Gastrocnemius medialis (tissue), 4 donors: ENCODE data around the gene SIRPA. TPM values are rescaled to one million over a fixed set of nuclear protein-coding genes. Genes with fewer than 3 reads are reported as not detected.

Experiments used
- ATAC-seq, 2 donors: fragments of 150-250 bp; one replicate each; pipeline ENCODE4 v1.9.1; 2016
- DNase-seq, 2 donors: peaks; one replicate each; pipeline ENCODE4 v3.0.0-alpha.2; 2019
- H3K27ac ChIP-seq, 4 donors: fragments of 200-600 bp; sonication (generic); 1 replicate in 1 of 4; 2 replicates in 3 of 4; pipeline ENCODE4 v1.5.1; 2016 to 2018; ENCODE audit warnings: mild to moderate bottlenecking in 2 of 4, moderate library complexity in 1 of 4
- H3K27me3 ChIP-seq, 3 donors: fragments of 200-600 bp; sonication (generic) in 2 of 3; 1 replicate in 1 of 3; 2 replicates in 2 of 3; pipeline versions ENCODE4 v1.5.1 to v1.6.0; 2016 to 2019; ENCODE audit warnings: mild to moderate bottlenecking in 1 of 3, moderate library complexity in 1 of 3
- H3K36me3 ChIP-seq, 2 donors: fragments of 200-600 bp; sonication (generic) in 1 of 2; one replicate each; pipeline ENCODE4 v1.5.1; 2017 to 2018
- H3K4me1 ChIP-seq, 2 donors: fragments of 200-600 bp; sonication (generic) in 1 of 2; one replicate each; pipeline ENCODE4 v1.5.1; 2016 to 2017; ENCODE audit warnings: mild to moderate bottlenecking in 2 of 2
- H3K4me3 ChIP-seq, 4 donors: fragments of 200-600 bp; sonication (generic) in 3 of 4; 1 replicate in 1 of 4; 2 replicates in 3 of 4; pipeline ENCODE4 v1.5.1; 2016 to 2019; ENCODE audit warnings: mild to moderate bottlenecking in 2 of 4
- H3K9me3 ChIP-seq, 3 donors: fragments of 200-600 bp; sonication (generic) in 2 of 3; 1 replicate in 1 of 3; 2 replicates in 2 of 3; pipeline ENCODE4 v1.5.1; 2016 to 2019
- CTCF ChIP-seq, 5 experiments: fragments of 450-650 bp in 3 of 5; fragments of 200-600 bp in 2 of 5; sonication (generic) in 2 of 5; IDR thresholded peaks in 4 of 5; conservative IDR thresholded peaks in 1 of 5; 1 replicate in 4 of 5; 2 replicates in 1 of 5; pipeline ENCODE4 v1.5.1; 2016 to 2019; ENCODE audit warnings: antibody characterized with exemption in 5 of 5, mild to moderate bottlenecking in 3 of 5, moderate library complexity in 3 of 5
- POLR2A ChIP-seq, 2 donors: fragments of 450-650 bp; IDR thresholded peaks; one replicate each; pipeline ENCODE4 v1.6.1; 2017; ENCODE audit warnings: antibody characterized with exemption in 2 of 2, mild to moderate bottlenecking in 2 of 2, moderate library complexity in 2 of 2
- in situ Hi-C, 4 donors: fragments of 200-750 bp; cut with MboI; loops; one replicate each; pipeline versions ENCODE4 v1.15.0 to v1.8.0; 2017; ENCODE audit warnings: low sequenced_read_pairs in 4 of 4
- intact Hi-C: fragments of 100-400 bp; cut with DNase I; formaldehyde crosslinking; loops from one replicate; pipeline ENCODE4 v1.15.1; 2023; ENCODE audit warnings: low total_unique reads
- total RNA-seq, 4 donors: library from RNA; depleted of rRNA; stranded (reverse); fragments of >200 nt; gene quantifications; one replicate each; pipeline versions ENCODE4 v1.1.0 to v1.2.3, GENCODE V29; 2016

Gene SIRPA
- total RNA-seq, 4 donors from 2014 or later, result 14.6 to 62.0 (median 20.6) TPM

DNA sequence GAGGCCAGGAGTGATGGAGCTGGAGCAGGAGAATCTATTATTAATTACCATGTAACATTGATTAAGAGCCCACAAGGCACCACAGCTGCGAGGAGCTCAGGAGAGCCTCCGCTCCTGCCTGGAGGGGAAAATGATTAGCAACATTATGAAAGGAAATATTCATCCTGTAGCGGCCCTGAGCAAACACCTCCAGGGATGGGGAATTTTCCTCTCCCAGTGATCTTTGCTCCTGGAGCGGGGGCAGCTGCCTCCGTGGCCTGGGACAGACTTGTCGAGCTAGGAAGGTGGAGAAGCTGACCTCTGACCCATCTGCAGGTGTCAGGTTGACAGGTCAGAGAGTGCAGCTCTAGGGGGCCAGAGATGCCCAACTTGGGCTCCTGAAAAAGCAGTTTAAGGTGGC, 40.1 kb upstream of the SIRPA start:
- intact Hi-C loops (no loop called here), in situ Hi-C loops (no loop called here)
- no peak for ATAC-seq
- TF ChIP-seq POLR2A (IDR thresholded peaks at IDR 0.05), result no peak
- no peak for TF ChIP-seq CTCF (IDR thresholded peaks at IDR 0.05 in 4 of 5, conservative IDR thresholded peaks at IDR 0.05 in 1 of 5)
- Histone ChIP-seq H3K4me3 (no peak overlapping the region), H3K27me3 (no peaks in the 10 kb centered on the region), H3K9me3 (no peaks in the 10 kb centered on the region), H3K36me3 (no peaks in the 10 kb centered on the region), H3K27ac (no peak overlapping the region), H3K4me1 (peaks cover 0 to 5% of the 10 kb centered on the region in 2 donors)
- no peak for DNase-seq

- no peak for TF ChIP-seq CTCF (IDR thresholded peaks at IDR 0.05 in 4 of 5, conservative IDR thresholded peaks at IDR 0.05 in 1 of 5)
- intact Hi-C loops, result no loop called here
- no peaks in the 10 kb centered on the region for H3K9me3 ChIP-seq
- peaks cover 0 to 5% of the 10 kb centered on the region in 2 donors for H3K4me1 ChIP-seq
- H3K27me3 ChIP-seq, result no peaks in the 10 kb centered on the region
- ATAC-seq, result no peak
- H3K36me3 ChIP-seq, result no peaks in the 10 kb centered on the region
- H3K4me3 ChIP-seq, result no peak overlapping the region
- in situ Hi-C loops, result no loop called here
- DNase-seq, result no peak
- no peak overlapping the region for H3K27ac ChIP-seq
Observed at GRCh38 chr20:1855690-1856089, 39.5 kb upstream of the SIRPA start.

DNA sequence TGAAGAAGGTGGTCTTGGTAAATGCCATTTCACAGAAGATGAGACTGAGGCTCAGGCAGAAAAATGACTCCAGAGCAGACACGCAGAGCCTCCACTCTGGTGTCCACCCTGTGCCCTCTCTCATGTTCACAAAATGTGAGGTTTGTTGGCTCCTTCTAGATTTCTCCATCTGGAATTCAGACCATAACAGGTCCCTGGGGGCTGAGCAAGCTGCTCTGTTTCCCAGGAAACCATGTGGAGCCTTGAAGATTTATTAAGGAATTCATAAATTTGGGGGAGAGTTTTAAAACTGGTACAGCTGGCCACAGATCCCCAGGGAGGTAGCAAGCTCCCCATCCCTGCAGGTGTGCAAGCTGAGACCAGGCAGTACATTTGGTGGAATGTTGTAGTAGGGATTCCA, 38.8 kb upstream of the SIRPA start:
- Histone ChIP-seq H3K27me3 (no peaks in the 10 kb centered on the region), H3K27ac (no peak overlapping the region), H3K9me3 (no peaks in the 10 kb centered on the region), H3K4me3 (no peak overlapping the region), H3K36me3 (no peaks in the 10 kb centered on the region), H3K4me1 (peaks cover 0 to 5% of the 10 kb centered on the region in 2 donors)
- DNase-seq, result no peak
- TF ChIP-seq POLR2A (IDR thresholded peaks at IDR 0.05) (no peak), CTCF (IDR thresholded peaks at IDR 0.05 in 4 of 5, conservative IDR thresholded peaks at IDR 0.05 in 1 of 5) (no peak)
- ATAC-seq, result no peak
- in situ Hi-C loops, result no loop called here
- intact Hi-C loops, result no loop called here

DNA sequence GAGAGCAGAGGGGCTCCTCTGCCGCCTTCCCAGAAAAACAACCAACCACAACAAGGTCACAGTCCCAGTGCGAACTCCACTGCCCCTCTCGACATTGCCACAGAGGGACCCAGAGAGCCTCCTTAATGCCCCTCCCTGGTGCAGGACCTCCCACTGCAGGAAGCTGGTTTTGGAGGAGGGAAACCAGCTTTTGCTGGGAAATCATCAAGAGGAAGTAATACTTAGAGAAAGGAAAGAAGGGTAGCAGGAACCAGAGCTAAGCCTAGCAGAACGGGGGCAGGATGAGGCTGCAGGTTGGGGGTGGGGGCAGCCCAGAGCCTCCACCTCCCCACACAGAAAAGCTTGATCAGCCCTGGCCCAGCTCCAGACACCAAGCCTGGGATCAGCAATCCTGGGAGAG, 37.7 kb upstream of the SIRPA start:
- Histone ChIP-seq H3K9me3 (no peaks in the 10 kb centered on the region), H3K4me1 (peaks cover 0 to 5% of the 10 kb centered on the region in 2 donors), H3K36me3 (no peaks in the 10 kb centered on the region), H3K27ac (no peak overlapping the region), H3K4me3 (no peak overlapping the region), H3K27me3 (no peaks in the 10 kb centered on the region)
- intact Hi-C loops (no loop called here), in situ Hi-C loops (no loop called here)
- ATAC-seq, result no peak
- TF ChIP-seq POLR2A (IDR thresholded peaks at IDR 0.05) (no peak), CTCF (IDR thresholded peaks at IDR 0.05 in 4 of 5, conservative IDR thresholded peaks at IDR 0.05 in 1 of 5) (no peak)
- no peak for DNase-seq

- DNase-seq (no peak), ATAC-seq (no peak)
- peaks cover 0 to 5% of the 10 kb centered on the region in 2 donors for H3K4me1 ChIP-seq
- in situ Hi-C loops (no loop called here), intact Hi-C loops (no loop called here)
- H3K36me3 ChIP-seq, result no peaks in the 10 kb centered on the region
- H3K27ac ChIP-seq, result no peak overlapping the region
- no peak for TF ChIP-seq POLR2A (IDR thresholded peaks at IDR 0.05)
- TF ChIP-seq CTCF (IDR thresholded peaks at IDR 0.05 in 4 of 5, conservative IDR thresholded peaks at IDR 0.05 in 1 of 5), result no peak
- H3K27me3 ChIP-seq, result no peaks in the 10 kb centered on the region
- H3K4me3 ChIP-seq, result no peak overlapping the region
- no peaks in the 10 kb centered on the region for H3K9me3 ChIP-seq
Observed at GRCh38 chr20:1858871-1859270, 36.3 kb upstream of the SIRPA start.
